Muscle layer of colon (tissue), 2 donors: ENCODE data around the gene GTF3C5.
"Not testable (repeated sequence)": the region's sequence is repeated elsewhere in the genome, so short reads cannot be mapped to it uniquely, and the experiment has no call there.

Experiments
- H3K27ac ChIP-seq: one replicate; pipeline ENCODE4 v1.7.0; 2013; ENCODE audit warnings: low read depth, mild to moderate bottlenecking, low read length, moderate library complexity
- H3K27me3 ChIP-seq, 2 donors: one replicate each; pipeline ENCODE4 v1.7.0; 2013; ENCODE audit warnings: low read length in 2 of 2, mild to moderate bottlenecking in 2 of 2; ENCODE audit not compliant: insufficient read depth in 2 of 2, control insufficient read depth in 1 of 2
- H3K36me3 ChIP-seq: one replicate; pipeline ENCODE4 v1.7.0; 2013; ENCODE audit warnings: mild to moderate bottlenecking, low read length; ENCODE audit not compliant: insufficient read depth
- H3K4me1 ChIP-seq: one replicate; pipeline ENCODE4 v1.7.0; 2013; ENCODE audit warnings: mild to moderate bottlenecking, low read length; ENCODE audit not compliant: insufficient read depth
- H3K4me3 ChIP-seq, 2 donors: one replicate each; pipeline ENCODE4 v1.7.0; 2013; ENCODE audit warnings: low read length in 2 of 2, low read depth in 1 of 2, mild to moderate bottlenecking in 1 of 2, moderate library complexity in 1 of 2
- H3K9ac ChIP-seq: one replicate; pipeline ENCODE4 v1.7.0; 2013; ENCODE audit warnings: low read length
- H3K9me3 ChIP-seq: one replicate; pipeline ENCODE4 v1.7.0; 2013; ENCODE audit warnings: mild to moderate bottlenecking, low read length
- donor health status: abdominal sarcoma.
- donor health status: Adenocarcinoma of cecum.

GTF3C5 gene

DNA sequence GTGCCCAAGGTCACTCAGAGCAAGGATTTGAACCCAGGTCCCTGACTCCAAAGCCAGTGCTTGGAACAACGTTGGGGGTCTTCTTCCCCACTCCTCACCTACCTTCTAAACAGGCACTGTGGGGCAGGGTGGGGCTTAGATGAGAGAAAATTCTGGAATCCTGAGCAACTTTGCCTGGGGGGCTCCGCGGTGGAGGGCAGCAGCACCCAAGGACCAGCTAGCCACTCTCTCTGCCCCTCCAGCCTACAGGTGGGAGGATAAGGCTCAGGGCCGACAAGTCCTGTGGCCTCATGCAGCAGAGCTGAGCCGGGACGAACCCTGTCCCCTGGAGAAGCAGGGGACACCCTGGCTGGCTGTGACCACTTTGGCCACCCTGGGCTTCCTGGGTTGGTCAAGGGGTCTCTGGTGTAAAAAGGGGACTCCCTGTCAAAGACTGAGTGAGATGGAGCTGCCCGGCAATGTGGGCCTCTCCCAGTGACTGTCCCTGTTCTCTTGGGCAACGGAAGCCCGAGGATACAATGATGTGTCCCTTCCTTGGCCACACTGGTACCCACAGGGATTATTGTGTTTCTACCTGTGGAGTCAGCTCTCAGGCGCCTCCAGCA lies 57.5 kb downstream of the GTF3C5 start:
- no peaks in the 10 kb centered on the region for H3K4me1 ChIP-seq
- no peaks in the 10 kb centered on the region for H3K27me3 ChIP-seq
- H3K4me3 ChIP-seq = no peak overlapping the region
- H3K36me3 ChIP-seq = no peaks in the 10 kb centered on the region
- H3K9ac ChIP-seq = no peak overlapping the region
- no peaks in the 10 kb centered on the region for H3K9me3 ChIP-seq
- no peak overlapping the region for H3K27ac ChIP-seq

- H3K4me1 ChIP-seq = no peaks in the 10 kb centered on the region
- H3K27me3 ChIP-seq = no peaks in the 10 kb centered on the region
These were observed 58.0 kb downstream of the GTF3C5 start for GRCh38 chr9:133088756-133089155.

GRCh38 chr9:133089271-133089671 lies 58.5 kb downstream of the GTF3C5 start:
- Histone ChIP-seq H3K27ac (no peak overlapping the region), H3K9ac (no peak overlapping the region), H3K36me3 (no peaks in the 10 kb centered on the region), H3K9me3 (no peaks in the 10 kb centered on the region), H3K4me1 (no peaks in the 10 kb centered on the region), H3K27me3 (no peaks in the 10 kb centered on the region), H3K4me3 (no peak overlapping the region)

More at GRCh38 chr9:133088756-133089155, 58.0 kb downstream of the GTF3C5 start:
- Histone ChIP-seq H3K4me3 (no peak overlapping the region), H3K9ac (no peak overlapping the region), H3K9me3 (no peaks in the 10 kb centered on the region), H3K27ac (no peak overlapping the region), H3K36me3 (no peaks in the 10 kb centered on the region)

GRCh38 chr9:133090187-133090586 lies 59.4 kb downstream of the GTF3C5 start:
- H3K4me1 ChIP-seq = no peaks in the 10 kb centered on the region
- no peak overlapping the region for H3K27ac ChIP-seq
- H3K9ac ChIP-seq = no peak overlapping the region
- peaks cover 1% of the 10 kb centered on the region for H3K9me3 ChIP-seq
- no peak overlapping the region for H3K4me3 ChIP-seq
- no peaks in the 10 kb centered on the region for H3K36me3 ChIP-seq
- H3K27me3 ChIP-seq = no peaks in the 10 kb centered on the region

GRCh38 chr9:133090752-133091385 lies 60.1 kb downstream of the GTF3C5 start:
- H3K27ac ChIP-seq = no peak overlapping the region
- no peaks in the 10 kb centered on the region for H3K27me3 ChIP-seq
- peaks cover 4% of the 10 kb centered on the region for H3K9me3 ChIP-seq
- no peaks in the 10 kb centered on the region for H3K36me3 ChIP-seq
- no peak overlapping the region for H3K4me3 ChIP-seq
- H3K9ac ChIP-seq = no peak overlapping the region
- no peaks in the 10 kb centered on the region for H3K4me1 ChIP-seq

GRCh38 chr9:133094351-133094750 lies 63.6 kb downstream of the GTF3C5 start:
- H3K36me3 ChIP-seq = peaks cover 32% of the 10 kb centered on the region
- H3K27me3 ChIP-seq, H3K4me3 ChIP-seq, H3K27ac ChIP-seq, H3K9ac ChIP-seq, H3K4me1 ChIP-seq, H3K9me3 ChIP-seq: not testable (repeated sequence)

GRCh38 chr9:133094842-133095393 lies 64.1 kb downstream of the GTF3C5 start:
- H3K9ac ChIP-seq = no peak overlapping the region
- no peak overlapping the region for H3K4me3 ChIP-seq
- H3K27ac ChIP-seq = no peak overlapping the region
- H3K4me1 ChIP-seq = no peaks in the 10 kb centered on the region
- peaks cover 4% of the 10 kb centered on the region for H3K9me3 ChIP-seq
- peaks cover 38% of the 10 kb centered on the region for H3K36me3 ChIP-seq
- H3K27me3 ChIP-seq = no peaks in the 10 kb centered on the region

DNA sequence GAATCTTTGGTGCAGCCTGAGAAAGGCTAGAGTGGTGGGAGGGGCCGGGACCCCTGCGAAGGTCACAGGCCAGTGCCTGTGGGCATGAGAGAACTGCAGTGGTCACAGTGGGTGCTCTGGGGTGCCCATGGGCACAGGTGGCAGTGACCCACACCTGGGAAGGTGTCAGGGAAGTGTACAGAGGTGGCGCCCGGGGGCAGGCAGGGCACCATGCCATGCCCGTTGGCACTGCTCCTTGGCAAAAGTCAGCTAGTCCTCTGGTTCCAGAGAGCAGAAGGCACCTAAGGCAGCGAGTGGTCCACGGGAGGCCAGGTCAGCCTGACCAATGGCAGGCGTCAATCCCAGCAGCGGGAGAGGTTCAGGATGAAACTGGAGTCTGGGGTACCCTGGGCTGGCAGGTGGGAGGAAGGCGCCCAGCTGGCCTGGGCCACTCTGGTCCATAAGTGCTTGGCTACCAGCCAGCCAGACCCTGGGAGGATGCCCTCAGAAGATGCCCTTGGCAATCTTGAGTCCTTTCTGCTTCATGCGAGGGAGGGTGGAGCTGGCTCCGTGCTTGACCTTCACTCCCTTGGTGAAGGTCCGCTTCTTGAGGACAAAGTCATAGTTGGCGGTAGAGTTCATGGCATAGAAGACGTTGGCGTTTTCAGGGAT lies 67.4 kb downstream of the GTF3C5 start:
- H3K9me3 ChIP-seq = peaks cover 4% of the 10 kb centered on the region
- H3K36me3 ChIP-seq = peaks cover 71% of the 10 kb centered on the region
- H3K4me1 ChIP-seq = no peaks in the 10 kb centered on the region
- no peak overlapping the region for H3K4me3 ChIP-seq
- no peaks in the 10 kb centered on the region for H3K27me3 ChIP-seq
- H3K27ac ChIP-seq = no peak overlapping the region
- no peak overlapping the region for H3K9ac ChIP-seq

DNA sequence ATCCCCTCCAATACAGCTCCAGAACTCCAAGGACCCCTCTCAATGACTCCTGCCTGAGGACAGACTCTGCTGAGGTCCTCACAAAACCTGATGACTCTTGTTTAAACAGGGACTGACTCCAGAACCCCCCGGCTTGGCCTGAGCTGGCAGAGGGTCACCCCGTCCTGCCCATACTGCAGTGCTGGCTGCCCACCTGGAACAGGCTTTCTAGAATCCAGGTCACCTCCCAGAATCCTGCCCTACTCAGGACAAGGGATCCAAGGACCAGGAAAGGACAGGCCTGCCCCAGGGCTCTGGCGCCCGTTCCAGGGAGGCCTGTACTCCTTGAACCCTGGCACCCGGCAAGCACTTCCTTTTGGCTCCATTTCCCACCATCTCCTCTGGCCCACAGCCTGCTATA lies 68.1 kb downstream of the GTF3C5 start:
- no peak overlapping the region for H3K9ac ChIP-seq
- no peaks in the 10 kb centered on the region for H3K4me1 ChIP-seq
- H3K4me3 ChIP-seq = no peak overlapping the region
- H3K36me3 ChIP-seq = peaks cover 77% of the 10 kb centered on the region
- H3K9me3 ChIP-seq = peaks cover 4% of the 10 kb centered on the region
- H3K27ac ChIP-seq = no peak overlapping the region
- no peaks in the 10 kb centered on the region for H3K27me3 ChIP-seq

DNA sequence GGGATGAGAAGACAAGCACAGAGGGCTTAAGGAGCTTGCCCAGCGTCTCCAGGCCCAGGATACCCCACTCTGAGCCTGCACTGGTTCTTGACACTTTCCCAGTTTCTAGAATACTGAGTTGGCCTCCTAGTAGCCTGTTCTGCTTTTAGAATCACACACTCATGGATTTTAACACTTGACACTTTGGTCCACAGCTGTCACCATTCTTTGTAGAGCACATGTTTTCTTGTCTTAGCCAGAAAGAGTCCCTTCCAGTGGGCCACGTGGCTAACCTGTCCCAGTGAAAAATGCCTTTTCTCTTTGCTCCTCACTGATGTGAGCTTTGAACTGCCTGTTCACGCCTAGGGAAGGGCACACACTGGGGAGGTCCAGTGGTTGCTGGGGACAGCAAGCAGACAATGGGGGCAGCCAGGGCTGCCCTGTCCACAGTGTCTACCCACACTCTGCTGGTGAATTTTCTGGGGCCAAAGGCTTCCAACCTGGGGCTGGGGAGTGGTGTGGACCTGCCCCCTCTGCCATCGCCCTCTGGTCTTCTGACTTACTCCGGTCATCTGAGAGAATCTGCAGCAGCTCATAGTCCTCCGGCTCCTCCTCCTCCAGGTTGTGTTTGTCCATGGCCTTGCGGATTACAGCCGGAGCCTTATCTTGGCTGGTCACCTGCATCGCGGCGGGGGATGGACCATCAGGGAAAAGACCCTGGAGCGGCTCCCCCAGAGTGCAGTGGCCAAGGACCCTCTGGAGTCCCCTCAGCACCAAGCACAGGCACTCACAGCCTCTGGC lies 69.1 kb downstream of the GTF3C5 start:
- Histone ChIP-seq H3K9ac (no peak overlapping the region), H3K27ac (no peak overlapping the region)

More for the DNA sequence above, 69.1 kb downstream of the GTF3C5 start:
- H3K27me3 ChIP-seq = no peaks in the 10 kb centered on the region
- H3K36me3 ChIP-seq = peaks cover 88% of the 10 kb centered on the region
- no peak overlapping the region for H3K4me3 ChIP-seq
- H3K9me3 ChIP-seq = peaks cover 4% of the 10 kb centered on the region
- no peaks in the 10 kb centered on the region for H3K4me1 ChIP-seq
